Keratinocyte (primary cell): Measurements from ENCODE around the gene FEN1. TPM values are rescaled to one million over a fixed set of nuclear protein-coding genes. Genes with fewer than 3 reads are reported as not detected.

Source experiments
- DNase-seq: peaks from one replicate; pipeline ENCODE4 v3.0.0-alpha.2; 2011; ENCODE audit warnings: low read depth, missing footprints, low spot score
- FAIRE-seq: peaks from 2 replicates; lab custom pipeline; 2011; peaks lifted over from hg19 to GRCh38; lab: Jason Lieb, UNC
- H2AFZ ChIP-seq: 2 replicates; pipeline ENCODE4 v1.6.0; 2012; ENCODE audit warnings: low read length, control low read depth, inconsistent platforms; ENCODE audit not compliant: control insufficient read depth
- H3K27ac ChIP-seq: 2 replicates; pipeline ENCODE4 v1.5.1; 2011; ENCODE audit warnings: low read length; ENCODE audit not compliant: control insufficient read depth, insufficient read depth
- H3K27me3 ChIP-seq: 3 replicates; pipeline ENCODE4 v1.6.0; 2011; ENCODE audit warnings: low read length; ENCODE audit not compliant: control insufficient read depth, insufficient read depth; ENCODE audit errors: extremely low read depth
- H3K36me3 ChIP-seq, 2 experiments: 2 replicates in 1 of 2; 3 replicates in 1 of 2; pipeline ENCODE4 v1.5.1; 2011; ENCODE audit warnings: low read length in 2 of 2, mild to moderate bottlenecking in 1 of 2; ENCODE audit not compliant: control insufficient read depth in 2 of 2, insufficient read depth in 2 of 2; ENCODE audit errors: extremely low read depth in 1 of 2
- H3K4me1 ChIP-seq: 3 replicates; pipeline ENCODE4 v1.5.1; 2011; ENCODE audit warnings: low read length; ENCODE audit not compliant: control insufficient read depth, insufficient read depth; ENCODE audit errors: extremely low read depth
- H3K4me2 ChIP-seq: 3 replicates; pipeline ENCODE4 v1.6.0; 2011; ENCODE audit warnings: low read depth, low read length; ENCODE audit not compliant: control insufficient read depth, insufficient read depth; ENCODE audit errors: extremely low read depth
- H3K4me3 ChIP-seq, 3 experiments: fragments of 200-600 bp in 1 of 3; sonication (generic) in 1 of 3; 2 replicates in 2 of 3; 3 replicates in 1 of 3; pipeline ENCODE4 v1.5.1; 2011 to 2016; ENCODE audit warnings: low read length in 3 of 3, mild to moderate bottlenecking in 3 of 3, control low read depth in 2 of 3, inconsistent platforms in 1 of 3, low read depth in 1 of 3, mixed read lengths in 1 of 3, mixed run types in 1 of 3, moderate library complexity in 1 of 3; ENCODE audit not compliant: control insufficient read depth in 2 of 3, insufficient read depth in 2 of 3; ENCODE audit errors: extremely low read depth in 1 of 3
- H3K79me2 ChIP-seq: 2 replicates; pipeline ENCODE4 v1.6.0; 2012; ENCODE audit warnings: low read length; ENCODE audit not compliant: control insufficient read depth, insufficient read depth
- H3K9ac ChIP-seq: 3 replicates; pipeline ENCODE4 v1.6.0; 2011; ENCODE audit warnings: low read length; ENCODE audit not compliant: control insufficient read depth, insufficient read depth; ENCODE audit errors: extremely low read depth
- H3K9me1 ChIP-seq: 3 replicates; pipeline ENCODE4 v1.6.0; 2011; ENCODE audit warnings: low read length; ENCODE audit not compliant: control insufficient read depth, insufficient read depth; ENCODE audit errors: extremely low read depth
- H3K9me3 ChIP-seq: 2 replicates; pipeline ENCODE4 v1.5.1; 2012; ENCODE audit warnings: low read depth, low read length; ENCODE audit not compliant: control insufficient read depth
- H4K20me1 ChIP-seq: 3 replicates; pipeline ENCODE4 v1.6.0; 2011; ENCODE audit warnings: low read length; ENCODE audit not compliant: control insufficient read depth, insufficient read depth; ENCODE audit errors: extremely low read depth
- CTCF ChIP-seq, 3 experiments: IDR thresholded peaks in 1 of 3; conservative IDR thresholded peaks in 1 of 3; optimal IDR thresholded peaks in 1 of 3; 2 replicates in 2 of 3; 3 replicates in 1 of 3; pipeline versions ENCODE3 to v1.5.1; 2011; ENCODE audit warnings: low read length in 3 of 3, mild to moderate bottlenecking in 3 of 3, moderate library complexity in 2 of 3, control low read depth in 1 of 3, inconsistent platforms in 1 of 3; ENCODE audit not compliant: insufficient read depth in 2 of 3; ENCODE audit errors: extremely low read depth in 1 of 3
- EZH2 ChIP-seq: IDR thresholded peaks from one replicate; pipeline ENCODE4 v1.6.1; 2012; ENCODE audit warnings: inconsistent platforms, mild to moderate bottlenecking, low read length, moderate library complexity
- dilution Hi-C: fragments of 300-500 bp; cut with MboI; formaldehyde crosslinking; loops from one replicate; pipeline ENCODE4 v1.7.0; 2020; ENCODE audit warnings: low sequenced_read_pairs; ENCODE audit not compliant: extremely low pct_ligation_motif_present
- polyA plus RNA-seq, 5 experiments: library from polyadenylated mRNA; depleted of rRNA in 3 of 5; stranded (reverse) in 3 of 5; stranded (forward) in 1 of 5; unstranded in 1 of 5; fragments of >200 nt; gene quantifications; 1 replicate in 1 of 5; 2 replicates in 3 of 5; 3 replicates in 1 of 5; pipeline versions ENCODE4 v1.2.1 to v1.2.3, GENCODE V29; 2011 to 2012; ENCODE audit warnings: missing spikeins in 2 of 5, low read depth in 1 of 5, low replicate concordance in 1 of 5

The FEN1 gene
- polyA plus RNA-seq, 1 donor (not counting 4 experiments of a cell fraction or from before 2014, with no cell fraction given): 26.7 TPM

GRCh38 chr11:61765550-61766253 lies 27.0 kb upstream of the FEN1 start:
- H3K9ac ChIP-seq: no peak overlapping the region
- H3K4me2 ChIP-seq: no peak overlapping the region
- no peaks in the 10 kb centered on the region for H4K20me1 ChIP-seq
- no peak for FAIRE-seq
- no peak for DNase-seq
- no peaks in the 10 kb centered on the region for H3K9me1 ChIP-seq
- H3K4me1 ChIP-seq: no peaks in the 10 kb centered on the region
- H2AFZ ChIP-seq: no peak overlapping the region
- H3K36me3 ChIP-seq: no peaks in the 10 kb centered on the region
- dilution Hi-C loops: no loop called here
- H3K27me3 ChIP-seq: peaks cover 9% of the 10 kb centered on the region
- no peaks in the 10 kb centered on the region for H3K9me3 ChIP-seq
- no peak overlapping the region for H3K27ac ChIP-seq
- no peak overlapping the region for H3K4me3 ChIP-seq
- no peak for TF ChIP-seq CTCF (optimal IDR thresholded peaks at IDR 0.05 in 1 of 3, IDR thresholded peaks at IDR 0.05 in 1 of 3, conservative IDR thresholded peaks at IDR 0.05 in 1 of 3; ENCODE audit: extremely low read depth in 1 of 3, insufficient read depth in 2 of 3, low read length in 3 of 3)
- TF ChIP-seq EZH2: no peak
- H3K79me2 ChIP-seq: no peaks in the 10 kb centered on the region

- Histone ChIP-seq H3K27ac (no peak overlapping the region), H3K4me1 (no peaks in the 10 kb centered on the region), H3K4me3 (no peak overlapping the region), H3K9me1 (no peaks in the 10 kb centered on the region), H3K9me3 (no peaks in the 10 kb centered on the region), H4K20me1 (no peaks in the 10 kb centered on the region), H3K27me3 (peaks cover 9% of the 10 kb centered on the region), H3K36me3 (no peaks in the 10 kb centered on the region), H3K79me2 (no peaks in the 10 kb centered on the region), H3K4me2 (no peak overlapping the region), H3K9ac (no peak overlapping the region), H2AFZ (no peak overlapping the region)
- dilution Hi-C loops: no loop called here
- DNase-seq (no peak), FAIRE-seq (no peak)
- TF ChIP-seq CTCF (optimal IDR thresholded peaks at IDR 0.05 in 1 of 3, IDR thresholded peaks at IDR 0.05 in 1 of 3, conservative IDR thresholded peaks at IDR 0.05 in 1 of 3; ENCODE audit: extremely low read depth in 1 of 3, insufficient read depth in 2 of 3, low read length in 3 of 3) (no peak), EZH2 (no peak)
Observed at GRCh38 chr11:61766353-61766841, 26.3 kb upstream of the FEN1 start.
